Adrenal gland (tissue), 5 donors: ENCODE measurements around the gene AFAP1L1.

Experiments used
- POLR2A ChIP-seq, 2 donors: fragments of 450-650 bp; IDR thresholded peaks; one replicate each; pipeline ENCODE4 v1.6.1; 2017; ENCODE audit warnings: antibody characterized with exemption in 2 of 2, mild to moderate bottlenecking in 2 of 2, moderate library complexity in 1 of 2
- TF ChIP-seq, protein P1 (sequence below), 6 experiments: fragments of 450-650 bp in 4 of 6; fragments of 200-600 bp in 2 of 6; sonication (generic) in 1 of 6; IDR thresholded peaks; 1 replicate in 5 of 6; 2 replicates in 1 of 6; pipeline versions ENCODE4 v1.5.1 to v1.8.0; 2016 to 2021; ENCODE audit warnings: antibody characterized with exemption in 6 of 6, mild to moderate bottlenecking in 2 of 6, moderate library complexity in 1 of 6
- donor health status: DM: no; HTN: no; CAD: no.

DNA sequence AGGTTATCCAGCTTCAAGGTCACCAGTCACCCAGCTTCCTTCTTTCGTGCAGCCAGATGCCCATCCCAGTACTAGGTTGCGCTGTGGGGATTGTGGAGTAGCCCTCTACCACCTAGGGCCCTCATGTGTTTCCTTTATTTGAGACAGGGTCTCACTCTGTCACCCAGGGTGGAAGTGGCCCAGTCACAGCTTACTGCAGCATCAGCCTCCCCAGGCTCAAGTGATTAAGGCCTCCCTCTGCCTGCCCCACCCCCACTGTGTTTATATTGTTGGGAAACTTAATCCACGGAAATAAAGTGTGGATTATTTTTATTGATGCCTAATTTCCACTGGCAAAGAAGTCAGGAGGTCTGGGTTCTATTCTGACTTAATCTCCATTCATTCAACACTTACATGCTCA lies 103.1 kb downstream of the AFAP1L1 start:
- TF ChIP-seq, protein P1, sequence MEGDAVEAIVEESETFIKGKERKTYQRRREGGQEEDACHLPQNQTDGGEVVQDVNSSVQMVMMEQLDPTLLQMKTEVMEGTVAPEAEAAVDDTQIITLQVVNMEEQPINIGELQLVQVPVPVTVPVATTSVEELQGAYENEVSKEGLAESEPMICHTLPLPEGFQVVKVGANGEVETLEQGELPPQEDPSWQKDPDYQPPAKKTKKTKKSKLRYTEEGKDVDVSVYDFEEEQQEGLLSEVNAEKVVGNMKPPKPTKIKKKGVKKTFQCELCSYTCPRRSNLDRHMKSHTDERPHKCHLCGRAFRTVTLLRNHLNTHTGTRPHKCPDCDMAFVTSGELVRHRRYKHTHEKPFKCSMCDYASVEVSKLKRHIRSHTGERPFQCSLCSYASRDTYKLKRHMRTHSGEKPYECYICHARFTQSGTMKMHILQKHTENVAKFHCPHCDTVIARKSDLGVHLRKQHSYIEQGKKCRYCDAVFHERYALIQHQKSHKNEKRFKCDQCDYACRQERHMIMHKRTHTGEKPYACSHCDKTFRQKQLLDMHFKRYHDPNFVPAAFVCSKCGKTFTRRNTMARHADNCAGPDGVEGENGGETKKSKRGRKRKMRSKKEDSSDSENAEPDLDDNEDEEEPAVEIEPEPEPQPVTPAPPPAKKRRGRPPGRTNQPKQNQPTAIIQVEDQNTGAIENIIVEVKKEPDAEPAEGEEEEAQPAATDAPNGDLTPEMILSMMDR (IDR thresholded peaks at IDR 0.05): no peak
- no peak for TF ChIP-seq POLR2A (IDR thresholded peaks at IDR 0.05)
